ENCODE data around the gene ZCCHC13. TPM values are rescaled to one million over a fixed set of nuclear protein-coding genes. Genes with fewer than 3 reads are reported as not detected.

ZCCHC13 gene
- total RNA-seq, 2 donors from 2014 or later = not detected

GRCh38 chrX:74343343-74344279 lies 39.6 kb downstream of the ZCCHC13 start:
- no peak for ATAC-seq (ENCODE audit: insufficient number of reproducible peaks, low FRiP score, low read depth)
- Histone ChIP-seq H3K4me3 (no peak overlapping the region), H3K36me3 (no peaks in the 10 kb centered on the region), H3K27me3 (replicated peaks; ENCODE audit: insufficient read depth) (no peaks in the 10 kb centered on the region), H3K27ac (no peak overlapping the region), H3K9me3 (no peaks in the 10 kb centered on the region), H3K4me1 (ENCODE audit: control insufficient read depth in 1 of 2, low read depth in 2 of 2) (no peaks in the 10 kb centered on the region)
- peak; percentile 11 for DNase-seq (ENCODE audit: low spot score)
- peak; percentile 46 for TF ChIP-seq CTCF (IDR thresholded peaks at IDR 0.05)

- DNase-seq (ENCODE audit: low spot score) (no peak), ATAC-seq (ENCODE audit: insufficient number of reproducible peaks, low FRiP score, low read depth) (no peak)
- H3K36me3 ChIP-seq = no peaks in the 10 kb centered on the region
- H3K4me3 ChIP-seq = no peak overlapping the region
- no peak overlapping the region for H3K27ac ChIP-seq
- no peaks in the 10 kb centered on the region for H3K27me3 ChIP-seq (replicated peaks; ENCODE audit: insufficient read depth)
- no peaks in the 10 kb centered on the region for H3K9me3 ChIP-seq
- H3K4me1 ChIP-seq (ENCODE audit: control insufficient read depth in 1 of 2, low read depth in 2 of 2) = no peaks in the 10 kb centered on the region
- no peak for TF ChIP-seq CTCF (IDR thresholded peaks at IDR 0.05)
These were observed 40.3 kb downstream of the ZCCHC13 start for GRCh38 chrX:74344280-74344622.

GRCh38 chrX:74346088-74346487 lies 42.1 kb downstream of the ZCCHC13 start:
- no peak for TF ChIP-seq CTCF (IDR thresholded peaks at IDR 0.05)
- ATAC-seq (ENCODE audit: insufficient number of reproducible peaks, low FRiP score, low read depth) = no peak

GRCh38 chrX:74349387-74349786 lies 45.4 kb downstream of the ZCCHC13 start:
- no peaks in the 10 kb centered on the region for H3K4me1 ChIP-seq (ENCODE audit: control insufficient read depth in 1 of 2, low read depth in 2 of 2)
- no peaks in the 10 kb centered on the region for H3K27me3 ChIP-seq (replicated peaks; ENCODE audit: insufficient read depth)
- DNase-seq (ENCODE audit: low spot score) (no peak), ATAC-seq (ENCODE audit: insufficient number of reproducible peaks, low FRiP score, low read depth) (no peak)
- no peak for TF ChIP-seq CTCF (IDR thresholded peaks at IDR 0.05)
- no peaks in the 10 kb centered on the region for H3K36me3 ChIP-seq
- no peak overlapping the region for H3K27ac ChIP-seq
- H3K4me3 ChIP-seq = no peak overlapping the region
- no peaks in the 10 kb centered on the region for H3K9me3 ChIP-seq

More at GRCh38 chrX:74346088-74346487, 42.1 kb downstream of the ZCCHC13 start:
- Histone ChIP-seq H3K27me3 (replicated peaks; ENCODE audit: insufficient read depth) (no peaks in the 10 kb centered on the region), H3K36me3 (no peaks in the 10 kb centered on the region), H3K9me3 (no peaks in the 10 kb centered on the region), H3K4me3 (no peak overlapping the region), H3K4me1 (ENCODE audit: control insufficient read depth in 1 of 2, low read depth in 2 of 2) (no peaks in the 10 kb centered on the region), H3K27ac (no peak overlapping the region)
- no peak for DNase-seq (ENCODE audit: low spot score)

- DNase-seq (ENCODE audit: low spot score) = no peak
- no peaks in the 10 kb centered on the region for H3K36me3 ChIP-seq
- H3K27ac ChIP-seq = no peak overlapping the region
- H3K4me1 ChIP-seq (ENCODE audit: control insufficient read depth in 1 of 2, low read depth in 2 of 2) = no peaks in the 10 kb centered on the region
- no peaks in the 10 kb centered on the region for H3K9me3 ChIP-seq
- no peak overlapping the region for H3K4me3 ChIP-seq
- ATAC-seq (ENCODE audit: insufficient number of reproducible peaks, low FRiP score, low read depth) = no peak
- no peaks in the 10 kb centered on the region for H3K27me3 ChIP-seq (replicated peaks; ENCODE audit: insufficient read depth)
- TF ChIP-seq CTCF (IDR thresholded peaks at IDR 0.05) = no peak
These were observed 47.8 kb downstream of the ZCCHC13 start for GRCh38 chrX:74351760-74352159.

Data from thoracic aorta (tissue), 2 donors.